Lower leg skin (tissue), 3 donors: ENCODE results near the gene NEK2.

ENCODE experiments used
- POLR2A ChIP-seq, 2 donors: fragments of 450-650 bp; IDR thresholded peaks; one replicate each; pipeline ENCODE4 v1.6.1; 2016 to 2017; ENCODE audit warnings: antibody characterized with exemption in 2 of 2, mild to moderate bottlenecking in 1 of 2, moderate library complexity in 1 of 2
- TF ChIP-seq, protein P1 (sequence below), 3 donors: fragments of 450-650 bp; IDR thresholded peaks; one replicate each; pipeline ENCODE4 v1.5.1; 2016; ENCODE audit warnings: antibody characterized with exemption in 3 of 3, mild to moderate bottlenecking in 3 of 3, moderate library complexity in 2 of 3

DNA sequence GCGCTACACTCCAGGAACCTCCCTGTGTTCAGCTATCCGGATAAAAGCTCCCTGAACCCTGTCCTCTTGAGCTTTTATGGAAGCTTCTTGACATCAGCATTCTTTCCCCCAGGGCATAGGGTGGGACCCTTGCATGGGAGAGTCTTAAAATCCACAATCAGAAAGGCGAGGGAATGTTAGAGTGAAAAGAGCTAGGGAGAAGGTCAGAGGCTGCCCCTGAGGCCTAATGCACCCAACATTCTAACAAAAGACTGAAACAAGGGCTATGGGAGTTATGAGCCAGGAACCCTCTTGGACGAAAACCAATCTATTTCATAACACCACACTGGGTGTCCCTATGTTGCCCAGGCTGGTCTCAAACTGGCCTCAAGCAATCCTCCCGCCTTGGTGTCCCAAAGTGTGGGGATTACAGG is 36.7 kb downstream of the NEK2 start:
- TF ChIP-seq, protein P1, sequence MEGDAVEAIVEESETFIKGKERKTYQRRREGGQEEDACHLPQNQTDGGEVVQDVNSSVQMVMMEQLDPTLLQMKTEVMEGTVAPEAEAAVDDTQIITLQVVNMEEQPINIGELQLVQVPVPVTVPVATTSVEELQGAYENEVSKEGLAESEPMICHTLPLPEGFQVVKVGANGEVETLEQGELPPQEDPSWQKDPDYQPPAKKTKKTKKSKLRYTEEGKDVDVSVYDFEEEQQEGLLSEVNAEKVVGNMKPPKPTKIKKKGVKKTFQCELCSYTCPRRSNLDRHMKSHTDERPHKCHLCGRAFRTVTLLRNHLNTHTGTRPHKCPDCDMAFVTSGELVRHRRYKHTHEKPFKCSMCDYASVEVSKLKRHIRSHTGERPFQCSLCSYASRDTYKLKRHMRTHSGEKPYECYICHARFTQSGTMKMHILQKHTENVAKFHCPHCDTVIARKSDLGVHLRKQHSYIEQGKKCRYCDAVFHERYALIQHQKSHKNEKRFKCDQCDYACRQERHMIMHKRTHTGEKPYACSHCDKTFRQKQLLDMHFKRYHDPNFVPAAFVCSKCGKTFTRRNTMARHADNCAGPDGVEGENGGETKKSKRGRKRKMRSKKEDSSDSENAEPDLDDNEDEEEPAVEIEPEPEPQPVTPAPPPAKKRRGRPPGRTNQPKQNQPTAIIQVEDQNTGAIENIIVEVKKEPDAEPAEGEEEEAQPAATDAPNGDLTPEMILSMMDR (IDR thresholded peaks at IDR 0.05): no peak
- no peak for TF ChIP-seq POLR2A (IDR thresholded peaks at IDR 0.05)
